ENCODE data around the gene COL6A2.

The COL6A2 gene

GRCh38 chr21:46111857-46112724, 14.2 kb downstream of the COL6A2 start:
- no peak overlapping the region for H3K4me3 ChIP-seq
- H3K27ac ChIP-seq = no peak overlapping the region
- peak; percentile 68 for DNase-seq (ENCODE audit: low spot score)
- TF ChIP-seq CTCF (IDR thresholded peaks at IDR 0.05) = no peak

DNA sequence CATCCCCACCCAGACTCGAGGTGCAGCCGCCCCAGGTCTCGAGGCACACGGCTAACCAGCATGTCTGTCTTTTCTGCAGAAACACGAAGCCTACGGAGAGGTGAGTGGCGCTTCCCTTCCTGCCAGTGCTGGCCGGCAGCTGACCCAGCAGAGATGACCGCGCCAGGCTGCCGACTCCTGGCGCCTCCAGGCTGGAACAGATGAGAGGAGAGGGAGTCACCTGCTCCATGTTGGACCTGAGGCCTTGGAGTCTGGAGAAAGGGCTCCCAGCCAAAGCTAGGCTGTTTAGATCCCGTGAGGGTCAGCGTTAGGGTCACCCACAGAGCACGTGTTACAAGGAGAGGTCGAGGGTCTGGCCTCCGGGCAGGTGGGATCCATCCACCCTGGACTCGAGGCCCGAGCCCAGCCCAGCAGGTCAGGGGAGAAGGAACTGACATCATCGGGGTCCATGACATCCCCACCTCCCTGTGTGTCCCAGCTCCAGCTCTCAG, 14.9 kb downstream of the COL6A2 start:
- peak; percentile 65 for DNase-seq (ENCODE audit: low spot score)
- H3K27ac ChIP-seq = no peak overlapping the region
- TF ChIP-seq CTCF (IDR thresholded peaks at IDR 0.05) = no peak
- no peak overlapping the region for H3K4me3 ChIP-seq

- Histone ChIP-seq H3K27ac (no peak overlapping the region), H3K4me3 (no peak overlapping the region)
- DNase-seq (ENCODE audit: low spot score) = peak; percentile 53
- TF ChIP-seq CTCF (IDR thresholded peaks at IDR 0.05) = no peak
Measured at GRCh38 chr21:46113497-46114176, 15.7 kb downstream of the COL6A2 start.

DNA sequence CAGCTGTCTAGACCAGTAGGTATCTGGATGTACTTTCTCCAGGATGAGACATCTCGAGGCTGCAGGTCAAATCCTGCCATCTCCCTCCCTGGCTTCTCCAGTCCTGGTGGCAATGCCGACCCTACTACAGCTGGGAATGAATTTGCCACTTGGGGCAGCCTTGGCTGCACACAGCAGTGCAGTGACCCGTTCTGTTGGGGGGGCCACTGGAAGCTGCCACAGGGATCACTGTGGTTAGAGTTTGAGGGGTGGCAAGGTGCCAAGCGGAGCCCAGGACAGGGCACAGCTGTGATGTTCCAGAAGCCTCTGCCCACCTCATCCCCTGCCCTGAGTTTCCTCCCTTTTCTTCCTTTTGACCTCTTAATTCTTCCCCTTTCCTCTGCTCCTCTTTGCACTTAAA, 17.1 kb downstream of the COL6A2 start:
- DNase-seq (ENCODE audit: low spot score) = no peak
- no peak for TF ChIP-seq CTCF (IDR thresholded peaks at IDR 0.05)
- no peak overlapping the region for H3K4me3 ChIP-seq
- H3K27ac ChIP-seq = no peak overlapping the region

DNA sequence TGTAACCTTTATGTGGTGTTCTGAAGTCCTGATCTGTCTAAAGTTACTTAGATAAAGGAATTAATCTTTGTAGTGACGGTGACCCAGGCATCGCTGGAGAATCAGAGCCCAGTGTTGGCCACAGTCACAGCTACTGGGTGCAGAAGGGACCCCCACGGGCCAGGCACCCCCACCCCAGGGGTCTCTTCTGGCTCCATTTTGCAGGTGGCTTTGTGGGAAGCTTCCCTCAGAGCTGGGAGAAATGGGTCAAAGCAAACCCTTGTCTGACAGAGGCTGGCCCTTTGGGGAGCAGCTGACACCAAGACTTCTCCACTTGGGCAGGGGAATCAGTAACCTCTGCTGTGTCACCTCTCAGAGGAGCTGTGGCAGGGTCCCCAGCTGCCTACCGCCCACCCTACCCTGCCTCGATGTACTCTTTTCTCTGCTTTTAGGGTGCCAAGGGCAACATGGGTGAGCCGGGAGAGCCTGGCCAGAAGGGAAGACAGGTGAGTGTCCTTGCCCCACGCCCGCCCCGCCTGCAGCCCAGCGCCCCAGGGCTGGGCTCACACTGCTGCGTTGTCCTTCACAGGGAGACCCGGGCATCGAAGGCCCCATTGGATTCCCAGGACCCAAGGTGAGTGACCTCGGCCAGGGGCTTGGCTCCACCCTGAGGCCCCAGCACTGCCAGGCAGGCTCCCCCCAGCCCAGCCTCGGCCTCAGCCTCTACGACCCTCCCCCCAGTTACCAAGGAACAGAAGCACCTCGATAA, 17.7 kb downstream of the COL6A2 start:
- TF ChIP-seq CTCF (IDR thresholded peaks at IDR 0.05) = no peak
- H3K4me3 ChIP-seq = no peak overlapping the region
- H3K27ac ChIP-seq = peak overlapping the region in 1 of 2 donors; percentile 41
- DNase-seq (ENCODE audit: low spot score) = peak; percentile 40

DNA sequence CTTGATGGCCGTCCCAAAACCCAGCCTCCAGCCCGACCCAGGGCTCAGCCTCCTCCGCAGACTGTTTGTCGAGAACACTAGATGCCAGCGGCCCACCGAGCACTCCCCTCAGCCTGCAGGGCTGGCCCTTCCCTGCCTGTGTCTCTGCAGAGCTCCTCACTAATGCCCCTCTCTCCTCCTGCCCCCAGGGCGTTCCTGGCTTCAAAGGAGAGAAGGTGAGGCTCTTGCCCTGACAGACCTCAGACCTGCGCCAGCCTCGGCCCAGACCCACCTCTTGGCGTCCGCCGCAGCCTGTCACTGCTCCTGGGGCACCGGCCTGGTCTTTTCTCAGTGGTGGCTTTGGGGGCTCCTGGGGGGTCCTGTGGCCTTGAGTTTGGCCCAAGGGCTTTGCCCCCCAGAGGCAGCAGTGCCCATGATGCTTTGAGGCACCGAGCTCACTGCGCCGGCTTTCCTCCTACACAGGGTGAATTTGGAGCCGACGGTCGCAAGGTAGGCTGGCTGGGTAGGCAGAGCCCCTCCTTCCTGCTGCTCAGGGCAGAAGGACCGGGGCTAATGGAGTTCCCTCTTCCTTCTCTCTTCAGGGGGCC, 18.4 kb downstream of the COL6A2 start:
- Histone ChIP-seq H3K4me3 (no peak overlapping the region), H3K27ac (peak overlapping the region in 1 of 2 donors; percentile 41)
- no peak for TF ChIP-seq CTCF (IDR thresholded peaks at IDR 0.05)
- peak; percentile 68 for DNase-seq (ENCODE audit: low spot score)

Measured in coronary artery (tissue), 2 donors.